Measurements from ENCODE around the gene MT1B.
"Not testable (repeated sequence)": the region's sequence is repeated elsewhere in the genome, so short reads cannot be mapped to it uniquely, and the experiment has no call there.

MT1B gene

DNA sequence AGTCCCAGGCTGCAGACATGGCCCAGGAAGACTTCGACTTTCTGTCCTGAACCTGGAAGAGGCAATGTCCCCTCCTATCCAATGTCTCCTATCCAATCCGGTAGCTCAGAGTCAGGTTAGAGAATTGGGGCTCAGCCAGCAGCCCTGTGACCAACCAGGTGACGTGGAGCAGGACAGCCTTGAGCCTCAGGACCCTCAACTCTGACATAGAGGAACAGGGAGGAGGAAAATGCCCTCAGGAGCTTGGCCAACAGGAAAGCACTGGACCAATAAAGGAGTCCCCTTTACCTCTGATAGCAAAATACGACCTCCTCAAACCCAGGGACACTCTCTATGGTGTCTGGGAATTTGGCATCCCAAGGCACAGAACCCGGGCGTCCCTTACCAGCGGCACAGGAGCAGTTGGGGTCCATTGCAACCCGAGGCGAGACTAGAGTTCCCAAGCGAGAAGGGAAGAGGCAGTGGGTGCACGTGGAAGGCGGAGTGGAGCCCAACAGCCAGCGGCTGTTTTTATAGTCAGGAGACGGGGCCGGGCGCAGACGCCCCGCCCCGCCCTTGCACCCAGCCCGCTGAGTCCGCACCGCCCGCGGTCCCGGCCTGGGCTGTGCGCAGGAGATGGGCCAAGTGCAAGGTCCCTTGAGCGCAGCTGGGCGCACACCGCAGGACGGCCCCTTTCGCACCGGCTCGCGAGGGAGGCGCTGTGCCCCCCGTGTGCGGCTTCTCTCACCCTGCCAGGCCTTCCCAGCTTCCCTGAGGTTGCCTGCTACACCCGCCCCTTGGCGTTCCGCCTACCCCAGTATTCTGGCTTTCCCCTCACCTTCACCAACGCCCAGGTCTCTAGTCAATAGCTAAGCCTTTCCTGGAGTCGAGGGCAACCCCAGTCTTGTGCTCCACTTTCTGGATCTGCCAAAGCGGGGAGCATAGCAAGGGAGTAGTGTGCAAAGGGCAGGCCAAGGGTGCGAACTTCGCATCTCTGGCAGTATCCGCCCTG is 16.2 kb downstream of the MT1B start, which contains the start of gene MT1G:
Gene MT1G (minus strand): TSS at position 485 of the 991 bp plus-strand sequence. CDS start 72 bp downstream, at position 413.
- DNase-seq: peak; percentile 23

DNA sequence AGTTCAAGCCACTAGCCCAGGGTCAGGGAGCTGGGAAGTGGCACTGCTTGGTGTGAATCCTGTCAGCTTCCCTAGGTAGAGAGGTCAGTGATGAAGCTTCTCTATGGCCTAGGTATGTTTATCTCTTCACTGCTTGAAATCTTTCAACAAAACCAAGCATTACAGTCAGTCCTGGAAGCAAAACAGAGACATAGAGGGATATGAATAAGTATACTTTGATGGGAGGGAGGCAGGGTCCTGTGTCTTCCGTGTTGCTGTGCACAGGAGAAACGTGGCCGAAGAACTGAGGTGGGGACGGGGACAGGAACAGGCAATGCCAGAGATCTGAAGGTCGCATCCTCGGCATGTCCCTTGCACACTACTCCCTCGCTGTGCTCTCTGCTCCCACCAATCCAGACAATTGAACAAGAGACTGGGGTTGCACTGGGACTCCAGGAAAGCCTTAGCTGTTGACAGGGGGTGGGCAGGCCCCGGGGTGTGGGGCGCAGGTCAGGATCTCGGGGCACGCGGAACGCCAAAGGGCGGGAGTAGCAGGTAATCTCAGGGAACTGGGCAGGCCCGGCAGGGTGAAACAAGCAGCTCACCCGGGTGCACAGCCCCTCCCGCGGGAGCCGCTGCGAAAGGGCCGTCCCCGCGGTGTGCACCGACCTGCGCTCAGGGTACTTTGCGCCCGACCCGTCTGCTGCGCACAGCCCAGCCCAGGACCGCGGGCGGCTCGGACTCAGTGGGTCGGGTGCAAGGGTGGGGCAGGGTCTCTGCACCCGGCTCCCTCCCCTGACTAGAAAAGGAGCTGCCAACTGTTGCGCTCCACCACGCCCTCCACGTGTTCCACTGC is 17.5 kb downstream of the MT1B start, which contains the start of gene MT1H:
Gene MT1H (plus strand): TSS at position 810 of the 835 bp plus-strand sequence. CDS start 71 bp downstream, outside the sequence.
- DNase-seq: no peak

DNA sequence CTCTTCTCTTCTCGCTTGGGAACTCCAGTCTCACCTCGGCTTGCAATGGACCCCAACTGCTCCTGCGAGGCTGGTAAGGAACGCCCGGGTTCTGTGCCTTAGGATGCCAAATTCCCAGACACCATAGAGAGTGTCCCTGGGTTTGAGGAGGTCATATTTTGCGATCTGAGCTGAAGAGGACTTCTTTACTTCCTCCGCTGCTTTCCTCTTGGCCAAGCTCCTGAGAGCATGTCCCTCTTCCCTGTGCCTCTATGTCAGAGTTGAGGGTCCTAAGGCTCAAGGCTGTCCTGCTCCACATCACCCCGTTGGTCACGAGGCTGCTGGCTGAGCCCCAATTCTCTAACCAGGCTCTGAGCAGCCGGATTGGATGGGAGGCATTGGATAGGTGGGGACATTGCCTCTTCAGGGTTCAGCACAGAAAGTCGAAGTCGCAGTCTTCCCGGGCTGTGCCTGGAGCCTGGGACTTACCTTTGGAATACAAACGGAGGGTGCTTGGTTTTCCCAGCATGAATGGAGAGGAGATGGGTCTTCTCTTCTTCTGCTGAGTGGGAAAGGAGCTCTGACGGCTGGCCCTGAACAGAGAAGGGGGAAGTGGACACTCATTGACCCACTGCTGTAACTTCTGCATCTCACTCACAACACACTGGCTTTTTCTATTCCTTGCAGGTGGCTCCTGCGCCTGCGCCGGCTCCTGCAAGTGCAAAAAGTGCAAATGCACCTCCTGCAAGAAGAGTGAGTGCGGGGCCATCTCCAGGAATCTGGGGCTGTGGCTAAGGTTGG is 18.3 kb downstream of the MT1B start:
- DNase-seq: no peak

DNA sequence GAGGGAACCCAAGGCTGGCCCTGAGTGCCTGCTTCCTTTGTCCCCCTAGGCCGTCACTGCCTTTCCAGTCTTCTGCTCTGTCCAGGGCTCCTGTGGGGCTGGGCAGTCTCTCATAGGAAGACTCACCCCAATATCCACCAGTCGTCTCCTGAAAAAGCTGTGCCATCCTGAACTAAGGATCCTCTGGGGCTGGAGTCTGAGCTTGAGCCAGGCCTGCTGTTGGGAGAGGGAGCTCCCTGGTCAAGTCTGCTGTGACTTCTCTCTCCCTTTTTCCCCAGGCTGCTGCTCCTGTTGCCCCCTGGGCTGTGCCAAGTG is 18.9 kb downstream of the MT1B start:
- no peak for DNase-seq

DNA sequence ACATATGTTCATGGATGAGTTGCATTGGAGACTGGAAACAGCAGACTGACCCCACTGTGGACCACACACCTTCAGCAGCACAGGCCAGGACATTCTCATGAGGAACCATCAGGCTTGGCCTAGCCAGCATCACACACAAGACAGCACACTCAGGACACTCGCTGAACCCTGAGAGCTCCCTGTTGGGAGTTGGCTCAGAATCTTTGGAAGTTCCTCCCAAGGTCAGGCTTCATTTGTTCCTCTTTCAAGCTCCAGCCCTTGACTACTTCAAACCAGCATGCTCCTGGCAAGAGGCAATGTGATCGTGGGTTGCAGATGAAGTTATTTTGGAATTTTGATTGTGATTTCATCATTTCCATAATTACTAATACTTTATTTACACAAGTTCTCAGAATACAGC is 20.0 kb downstream of the MT1B start:
- not testable (repeated sequence) for DNase-seq

DNA sequence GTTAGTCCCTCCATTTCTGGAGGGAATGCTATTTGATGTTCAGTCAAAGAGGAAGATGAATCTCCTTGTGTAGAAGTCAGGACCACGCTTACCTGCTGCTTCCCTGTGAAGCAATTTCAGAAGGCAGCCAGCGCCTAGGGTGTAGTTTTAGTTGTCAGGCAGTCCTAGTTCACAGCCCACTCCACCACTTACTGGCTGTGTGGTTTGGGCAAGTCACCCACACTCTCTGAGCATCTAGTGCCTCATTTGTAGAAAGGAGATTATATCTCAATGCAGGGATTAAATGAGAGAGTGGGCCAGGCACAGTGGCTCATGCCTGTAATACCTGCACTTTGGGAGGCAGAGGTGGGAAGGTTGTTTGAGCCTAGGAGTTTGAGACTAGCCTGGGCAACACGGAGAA is 20.5 kb downstream of the MT1B start:
- not testable (repeated sequence) for DNase-seq

DNA sequence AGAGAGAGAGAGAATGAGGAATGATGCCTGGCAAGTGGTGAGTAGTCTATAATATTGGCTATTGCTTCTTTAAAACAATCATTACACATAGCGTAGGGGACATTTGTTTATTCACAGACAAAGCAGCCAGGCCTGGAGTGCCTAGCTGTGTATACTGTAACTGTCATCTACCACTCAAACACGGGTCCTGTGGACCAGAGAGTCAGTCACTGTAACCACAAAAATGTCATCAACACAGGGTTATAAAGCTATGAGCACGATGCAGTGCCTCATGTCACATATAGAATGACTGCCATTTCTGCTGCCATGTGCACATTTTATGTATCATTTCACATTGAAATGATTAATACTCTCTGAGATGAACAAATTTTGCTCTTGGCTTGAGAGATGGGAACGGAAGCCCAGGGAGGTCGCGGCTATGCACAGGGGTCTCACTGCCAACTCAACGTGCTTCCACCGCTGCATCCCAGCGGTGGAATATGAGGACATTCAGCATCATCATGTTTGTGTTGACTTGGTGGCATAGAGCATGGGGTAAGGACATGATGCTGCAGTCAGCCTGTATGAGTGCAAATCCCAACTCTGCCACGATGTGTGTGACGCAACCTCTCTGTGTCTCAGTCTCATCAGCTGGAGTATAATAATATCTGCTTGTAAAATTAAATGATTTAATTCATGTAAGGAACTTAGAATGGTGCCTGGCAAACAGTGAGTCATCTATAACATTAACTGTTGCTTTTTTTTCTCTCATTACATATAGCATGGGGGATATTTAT is 21.3 kb downstream of the MT1B start:
- peak; percentile 23 for DNase-seq

DNA sequence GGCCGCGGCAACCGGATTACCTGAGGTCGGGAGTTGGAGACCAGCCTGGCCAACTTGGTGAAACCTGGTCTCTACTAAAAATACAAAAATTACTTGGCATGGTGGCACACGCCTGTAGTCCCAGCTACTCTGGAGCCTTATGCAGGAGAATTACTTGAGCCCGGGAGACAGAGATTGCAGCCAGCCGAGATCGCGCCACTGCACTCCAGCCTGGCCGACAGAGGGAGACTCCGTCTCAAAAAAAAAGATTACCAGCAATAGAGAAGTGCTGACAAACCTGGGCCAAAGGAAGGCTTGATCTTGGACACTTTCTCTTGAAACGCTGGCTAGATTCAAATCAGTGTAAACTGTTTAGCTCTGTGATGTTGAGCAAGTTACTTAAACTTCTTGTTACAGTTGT is 22.2 kb downstream of the MT1B start:
- DNase-seq: peak; percentile 26

DNA sequence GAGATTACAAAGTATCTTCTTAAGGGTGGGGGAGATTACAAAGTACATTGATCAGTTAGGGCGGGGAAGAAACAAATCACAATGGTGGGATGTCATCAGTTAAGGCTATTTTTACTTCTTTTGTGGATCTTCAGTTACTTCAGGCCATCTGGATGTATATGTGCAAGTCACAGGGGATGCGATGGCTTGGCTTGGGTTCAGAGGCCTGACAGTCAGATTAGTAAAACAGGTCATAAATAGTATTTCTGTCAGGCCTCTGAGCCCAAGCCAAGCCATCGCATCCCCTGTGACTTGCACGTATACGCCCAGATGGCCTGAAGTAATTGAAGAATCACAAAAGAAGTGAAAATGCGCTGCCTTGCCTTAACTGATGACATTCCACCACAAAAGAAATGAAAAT is 22.9 kb downstream of the MT1B start:
- DNase-seq: not testable (repeated sequence)

DNA sequence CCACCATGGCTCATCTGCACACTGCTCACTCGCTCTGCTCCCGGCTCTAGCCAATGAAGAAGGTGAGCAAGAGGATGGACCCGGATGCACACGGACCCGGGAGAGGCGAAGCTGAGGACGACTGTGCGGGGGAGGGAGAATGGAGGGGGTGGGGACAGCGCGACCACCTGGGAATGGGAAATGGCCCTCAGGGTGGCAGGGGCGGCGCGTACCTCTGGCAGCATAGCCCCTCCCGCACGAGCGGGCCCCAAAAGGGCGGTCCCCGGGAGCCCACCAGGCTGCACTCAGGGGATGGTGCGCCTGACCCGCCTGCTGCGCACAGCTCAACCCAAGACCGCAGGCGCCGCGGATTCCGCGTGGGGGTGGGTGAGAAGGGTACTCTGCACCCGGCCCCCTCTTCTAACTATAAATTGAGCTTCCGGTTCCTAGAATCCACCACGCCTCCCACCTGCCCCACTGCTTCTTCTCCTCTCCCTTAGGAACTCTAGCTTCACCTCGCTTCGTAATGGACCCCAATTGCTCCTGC is 24.1 kb downstream of the MT1B start:
- DNase-seq: no peak

DNA sequence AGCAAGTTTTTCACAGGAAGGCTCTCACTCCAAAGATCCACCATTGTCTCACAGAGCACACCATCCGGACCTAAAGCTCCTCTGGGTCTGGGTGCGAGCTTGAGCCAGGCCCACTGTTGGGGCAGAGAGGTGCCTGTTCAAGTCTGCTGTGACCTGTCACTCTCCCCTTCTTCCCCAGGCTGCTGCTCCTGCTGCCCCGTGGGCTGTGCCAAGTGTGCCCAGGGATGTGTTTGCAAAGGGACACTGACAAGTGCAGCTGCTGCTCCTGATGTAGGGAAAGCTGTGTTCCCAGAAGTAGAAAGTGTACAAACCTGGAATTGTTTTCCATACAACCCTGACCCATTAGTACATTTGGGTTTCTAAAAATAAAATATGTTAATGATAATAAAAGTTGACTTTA is 25.8 kb downstream of the MT1B start:
- DNase-seq: no peak

DNA sequence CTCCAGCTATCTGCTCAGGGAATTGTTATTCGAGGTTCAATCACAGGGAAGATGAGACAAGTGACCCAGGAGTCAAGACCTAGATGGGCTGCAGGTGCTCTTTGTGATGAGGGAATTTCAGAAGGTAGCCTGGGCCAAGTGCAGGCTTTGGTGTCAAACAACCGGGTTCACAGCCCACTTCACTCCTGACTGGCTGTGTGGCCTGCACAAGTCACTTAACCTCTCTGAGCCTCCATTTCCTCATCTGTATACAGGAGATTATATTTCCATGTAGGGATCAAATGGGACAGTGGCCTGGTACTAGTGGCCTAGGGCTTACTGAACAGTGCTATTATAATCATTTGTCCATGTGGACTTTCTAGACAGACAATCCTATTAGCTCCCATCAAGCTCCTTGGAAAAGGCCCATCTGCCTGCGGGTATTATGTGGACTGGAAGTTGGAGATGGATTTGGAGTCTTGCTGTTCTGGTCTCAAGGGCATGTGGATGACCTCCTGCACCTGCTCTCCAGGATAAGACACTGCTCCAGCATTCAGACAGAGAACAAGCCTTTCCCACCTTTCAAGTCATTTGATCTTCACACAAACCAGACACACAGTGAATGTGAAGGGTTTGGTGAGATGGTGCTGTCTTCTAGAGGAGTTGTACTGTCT is 27.5 kb downstream of the MT1B start:
- DNase-seq: no peak

DNA sequence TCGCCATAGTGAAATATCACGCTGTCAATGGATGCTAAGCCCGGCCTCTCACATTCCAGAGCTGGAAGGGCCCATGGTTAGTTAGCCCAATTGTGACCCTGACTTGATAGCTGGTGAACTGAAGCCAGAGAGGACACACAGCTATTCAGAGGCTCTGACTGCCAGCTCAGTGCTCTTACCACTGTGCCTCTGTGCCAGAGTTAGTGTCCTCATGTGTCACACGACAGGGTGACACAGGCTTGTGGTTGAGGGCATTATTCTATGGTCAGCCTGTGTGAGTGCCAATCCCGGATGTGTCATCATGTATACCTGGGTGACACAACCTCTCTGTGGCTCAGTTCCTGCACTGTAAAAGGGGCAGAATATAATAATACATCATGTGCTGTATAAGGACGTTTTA is 28.1 kb downstream of the MT1B start:
- DNase-seq: no peak

DNA sequence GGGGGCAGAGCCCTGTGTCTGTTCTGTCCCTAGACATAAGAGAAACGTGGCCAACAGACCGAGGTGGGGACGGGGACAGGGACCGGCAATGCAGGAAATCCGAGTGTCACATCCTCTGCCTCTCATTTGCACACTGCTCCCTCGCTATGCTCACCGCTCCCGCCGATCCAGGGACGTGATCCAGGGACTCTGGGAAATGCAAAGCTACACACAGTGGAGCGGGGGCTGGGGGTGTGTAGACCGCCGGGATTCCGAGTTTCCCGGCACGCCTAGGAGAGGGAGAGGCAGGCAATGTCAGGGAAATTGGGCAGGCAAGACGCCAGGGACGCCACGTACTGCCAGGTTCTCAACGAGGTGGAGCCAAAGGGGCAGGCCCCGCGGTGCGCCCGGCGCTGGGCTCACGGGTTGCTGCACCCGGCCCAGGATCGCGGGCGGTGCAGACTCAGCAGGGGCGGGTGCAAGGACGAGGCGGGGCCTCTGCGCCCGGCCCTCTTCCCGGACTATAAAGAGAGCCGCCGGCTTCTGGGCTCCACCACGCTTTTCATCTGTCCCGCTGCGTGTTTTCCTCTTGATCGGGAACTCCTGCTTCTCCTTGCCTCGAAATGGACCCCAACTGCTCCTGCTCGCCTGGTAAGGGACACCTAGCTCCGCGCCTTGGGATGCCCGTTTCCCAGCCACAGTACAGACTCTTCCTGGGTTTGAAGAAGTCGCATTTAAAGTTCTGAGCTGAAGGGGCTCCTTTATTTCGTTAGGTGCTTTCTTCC is 30.4 kb downstream of the MT1B start, which contains the start of gene MT1X:
Gene MT1X (plus strand): TSS at position 532 of the 764 bp plus-strand sequence. CDS start 71 bp downstream, at position 603.
- DNase-seq: peak; percentile 86

DNA sequence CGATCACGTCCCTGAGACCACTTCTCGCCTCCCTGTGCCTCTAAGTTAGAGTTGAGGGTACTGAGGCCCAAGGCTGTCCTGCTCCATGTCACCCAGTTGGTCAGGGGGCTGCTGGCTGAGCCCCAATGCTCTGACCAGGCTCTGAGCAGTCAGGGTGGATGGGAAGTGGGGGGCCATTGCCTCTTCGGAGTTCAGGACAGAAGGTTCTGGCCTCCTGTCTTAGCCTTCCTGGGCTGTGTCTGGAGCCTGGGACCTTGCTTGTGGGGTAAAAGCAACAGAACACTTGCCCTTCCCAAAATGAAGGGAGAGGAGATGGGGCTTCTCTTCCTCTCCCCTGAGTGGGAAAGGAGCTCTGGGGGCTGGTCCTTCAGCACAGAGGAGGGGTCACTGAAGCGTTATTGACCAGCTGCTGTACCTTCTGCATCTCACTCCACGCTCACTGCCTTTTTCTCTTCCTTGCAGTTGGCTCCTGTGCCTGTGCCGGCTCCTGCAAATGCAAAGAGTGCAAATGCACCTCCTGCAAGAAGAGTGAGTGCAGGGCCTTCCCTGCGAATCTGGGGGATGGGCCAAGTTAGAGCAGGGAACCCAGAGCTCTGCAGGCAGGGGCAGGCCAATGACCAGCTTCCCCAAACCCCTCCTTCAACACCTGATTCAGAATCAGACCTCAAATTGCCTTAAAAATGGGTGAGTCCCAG is 31.2 kb downstream of the MT1B start:
- DNase-seq: no peak

DNA sequence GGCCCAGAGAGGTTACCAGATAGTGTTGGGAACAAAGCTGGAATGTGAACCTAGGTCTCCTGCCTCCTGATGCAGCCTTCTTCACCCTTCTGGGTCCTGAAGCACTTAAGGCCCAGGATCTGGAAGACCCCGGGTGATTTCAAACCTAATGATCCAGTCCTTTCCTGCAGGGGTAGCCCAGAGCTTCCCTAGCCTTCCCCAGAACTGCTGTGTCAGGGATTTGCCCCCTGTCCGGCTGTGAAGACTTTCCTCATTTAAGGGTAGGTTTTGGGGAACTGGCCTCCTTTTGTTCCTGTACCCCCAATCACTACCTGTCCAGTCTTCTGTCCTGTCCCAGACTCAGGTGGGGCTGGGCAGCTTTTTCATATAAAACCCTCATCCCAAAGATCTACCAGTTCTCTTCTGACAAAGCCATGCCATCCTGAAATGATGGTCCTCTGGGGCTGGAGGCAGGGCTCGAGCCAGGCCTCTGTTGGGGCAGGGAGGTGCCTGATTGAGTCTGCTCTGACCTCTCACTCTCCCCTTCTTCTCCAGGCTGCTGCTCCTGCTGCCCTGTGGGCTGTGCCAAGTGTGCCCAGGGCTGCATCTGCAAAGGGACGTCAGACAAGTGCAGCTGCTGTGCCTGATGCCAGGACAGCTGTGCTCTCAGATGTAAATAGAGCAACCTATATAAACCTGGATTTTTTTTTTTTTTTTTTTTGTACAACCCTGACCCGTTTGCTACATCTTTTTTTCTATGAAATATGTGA is 31.9 kb downstream of the MT1B start:
- no peak for DNase-seq

DNA sequence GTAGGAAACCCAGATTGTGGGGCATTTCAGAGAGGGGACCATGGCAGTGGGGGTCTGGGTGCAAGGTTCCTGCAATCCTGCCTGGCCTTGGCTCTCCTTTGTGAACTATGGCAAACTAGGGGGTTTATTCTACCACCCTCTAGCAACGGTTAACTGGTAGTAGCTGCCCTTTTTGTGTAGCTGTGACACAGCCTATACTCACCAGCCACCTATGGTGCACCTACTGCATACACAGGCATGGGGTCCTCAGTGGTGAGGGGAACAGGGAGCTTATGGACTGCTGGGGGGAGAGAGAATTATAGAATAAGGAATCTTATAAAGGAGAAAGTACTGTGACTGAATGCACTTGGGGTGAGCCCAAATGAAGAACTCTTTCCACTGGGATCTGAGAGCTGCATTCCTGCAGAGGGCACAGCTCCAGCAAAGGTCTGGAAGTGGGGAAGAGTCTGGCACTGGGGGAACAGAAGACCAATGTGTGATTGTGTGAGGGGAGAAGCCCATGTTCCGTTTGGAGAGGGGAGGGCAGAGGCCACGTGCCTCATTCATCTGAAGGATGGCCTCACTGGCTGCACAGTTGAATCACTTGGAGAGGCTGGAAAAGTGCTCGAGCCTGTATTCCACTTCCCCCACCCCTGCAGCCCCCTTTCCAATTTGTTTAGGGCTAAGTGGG is 32.7 kb downstream of the MT1B start:
- DNase-seq: no peak

Measured in fibroblast of skin of back (primary cell).